GM19397 (cell line): Measurements from ENCODE around the gene CDV3.

Experiments
- ATAC-seq: cut with Tn5 transposase; IDR thresholded peaks from one replicate; pipeline ENCODE4 v1.9.1; 2021; ENCODE audit warnings: mild to moderate bottlenecking, moderate library complexity; ENCODE audit not compliant: unreplicated experiment

Gene CDV3

GRCh38 chr3:133600572-133601081 lies 27.1 kb downstream of the CDV3 start:
- no peak for ATAC-seq

- no peak for ATAC-seq
These were observed 32.9 kb downstream of the CDV3 start for GRCh38 chr3:133606342-133606741.

- no peak for ATAC-seq
These were observed 33.4 kb downstream of the CDV3 start for GRCh38 chr3:133606902-133607301.

GRCh38 chr3:133607816-133608215 lies 34.3 kb downstream of the CDV3 start:
- ATAC-seq = no peak

GRCh38 chr3:133608388-133608787 lies 34.9 kb downstream of the CDV3 start:
- ATAC-seq = no peak

- no peak for ATAC-seq
These were observed 36.5 kb downstream of the CDV3 start for GRCh38 chr3:133610031-133610430.

GRCh38 chr3:133611534-133611933 lies 38.0 kb downstream of the CDV3 start:
- no peak for ATAC-seq

GRCh38 chr3:133620066-133620784 lies 46.7 kb downstream of the CDV3 start:
- ATAC-seq = peak; percentile 99

- no peak for ATAC-seq
These were observed 54.3 kb downstream of the CDV3 start for GRCh38 chr3:133627789-133628188.

GRCh38 chr3:133629146-133629545 lies 55.7 kb downstream of the CDV3 start:
- no peak for ATAC-seq

- ATAC-seq = no peak
These were observed 60.0 kb downstream of the CDV3 start for GRCh38 chr3:133633439-133633838.
